HepG2 (cell line): ENCODE measurements around the gene TMC8. TPM values are rescaled to one million over a fixed set of nuclear protein-coding genes. Genes with fewer than 3 reads are reported as not detected.
A peak's percentile ranks its signal among the peaks of the same experiment; 100 is the strongest.

ENCODE experiments used
- FLYWCH1 ChIP-seq: sonication (generic); formaldehyde crosslinking; IDR thresholded peaks from 2 replicates; pipeline ENCODE4 v1.8.1; 2023; ENCODE audit warnings: mild to moderate bottlenecking, missing genetic modification reagents
- GTF2F1 ChIP-seq: fragments of 150-350 bp; IDR thresholded peaks from 2 replicates; pipeline ENCODE4 v1.6.1; 2014; ENCODE audit warnings: low read length
- KDM3A ChIP-seq: IDR thresholded peaks from 2 replicates; pipeline ENCODE4 v1.6.1; 2018; ENCODE audit warnings: low read depth, missing compliant biosample characterization
- MEIS2 ChIP-seq: sonication (generic); formaldehyde crosslinking; IDR thresholded peaks from 2 replicates; pipeline ENCODE4 v1.9.0; 2021; ENCODE audit warnings: mild to moderate bottlenecking, missing genetic modification reagents
- MIER3 ChIP-seq: IDR thresholded peaks from 2 replicates; pipeline ENCODE4 v1.6.1; 2016; ENCODE audit warnings: missing compliant biosample characterization, borderline replicate concordance
- PCBP2 ChIP-seq: fragments of 200-400 bp; formaldehyde crosslinking; optimal IDR thresholded peaks from 2 replicates; pipeline ENCODE3; 2018; ENCODE audit warnings: low read length, low read depth; ENCODE audit not compliant: poor library complexity, severe bottlenecking
- PHF20 ChIP-seq: sonication (generic); formaldehyde crosslinking; IDR thresholded peaks from 2 replicates; pipeline ENCODE4 v1.5.0; 2020; ENCODE audit warnings: mild to moderate bottlenecking, missing genetic modification reagents
- RAD51 ChIP-seq: fragments of 450-650 bp; IDR thresholded peaks from 2 replicates; pipeline ENCODE4 v1.6.1; 2016; ENCODE audit warnings: borderline replicate concordance
- SAFB2 ChIP-seq: sonication (generic); formaldehyde crosslinking; IDR thresholded peaks from 2 replicates; pipeline ENCODE4 v1.5.1; 2020; ENCODE audit warnings: missing genetic modification reagents, low read depth, mild to moderate bottlenecking, borderline replicate concordance
- SALL2 ChIP-seq: sonication (generic); formaldehyde crosslinking; IDR thresholded peaks from 2 replicates; pipeline ENCODE4 v1.8.1; 2023; ENCODE audit warnings: mild to moderate bottlenecking, missing genetic modification reagents, inconsistent platforms
- SMAD1 ChIP-seq: sonication (generic); formaldehyde crosslinking; IDR thresholded peaks from 2 replicates; pipeline ENCODE4 v1.4.0; 2020; ENCODE audit warnings: missing genetic modification reagents, low read depth, mild to moderate bottlenecking, borderline replicate concordance
- TMF1 ChIP-seq: sonication (generic); formaldehyde crosslinking; IDR thresholded peaks from 2 replicates; pipeline ENCODE4 v1.8.1; 2022; ENCODE audit warnings: low read depth, missing genetic modification reagents
- XBP1 ChIP-seq: sonication (generic); formaldehyde crosslinking; IDR thresholded peaks from 2 replicates; pipeline ENCODE4 v1.5.0; 2020; ENCODE audit warnings: missing genetic modification reagents
- ZBTB7B ChIP-seq: sonication (generic); formaldehyde crosslinking; IDR thresholded peaks from 2 replicates; pipeline ENCODE4 v1.4.0; 2020; ENCODE audit warnings: missing genetic modification reagents
- ZFP90 ChIP-seq: sonication (generic); formaldehyde crosslinking; IDR thresholded peaks from 2 replicates; pipeline ENCODE4 v1.8.0; 2022; ENCODE audit warnings: missing genetic modification reagents, mild to moderate bottlenecking, inconsistent platforms, borderline replicate concordance
- ZNF350 ChIP-seq: sonication (generic); formaldehyde crosslinking; IDR thresholded peaks from 2 replicates; pipeline ENCODE4 v1.4.0; 2020; ENCODE audit warnings: mild to moderate bottlenecking, low read depth, missing genetic modification reagents, borderline replicate concordance
- ZNF354B ChIP-seq: sonication (generic); formaldehyde crosslinking; IDR thresholded peaks from 2 replicates; pipeline ENCODE4 v1.8.0; 2022; ENCODE audit warnings: mild to moderate bottlenecking, missing genetic modification reagents
- ZNF564 ChIP-seq: sonication (generic); formaldehyde crosslinking; IDR thresholded peaks from 2 replicates; pipeline ENCODE4 v1.8.1; 2023; ENCODE audit warnings: mild to moderate bottlenecking, missing genetic modification reagents
- ZNF567 ChIP-seq: sonication (generic); formaldehyde crosslinking; IDR thresholded peaks from 2 replicates; pipeline ENCODE4 v1.8.1; 2023; ENCODE audit warnings: mild to moderate bottlenecking, missing genetic modification reagents, borderline replicate concordance
- ZNF572 ChIP-seq: sonication (generic); formaldehyde crosslinking; IDR thresholded peaks from 2 replicates; pipeline ENCODE4 v1.5.1; 2020; ENCODE audit warnings: mild to moderate bottlenecking, missing genetic modification reagents
- ZNF652 ChIP-seq: IDR thresholded peaks from 2 replicates; pipeline ENCODE4 v1.6.1; 2016; ENCODE audit warnings: low read depth, borderline replicate concordance
- ZNF782 ChIP-seq: sonication (generic); formaldehyde crosslinking; IDR thresholded peaks from 2 replicates; pipeline ENCODE4 v1.4.0; 2020; ENCODE audit warnings: missing genetic modification reagents, mild to moderate bottlenecking, borderline replicate concordance
- ZNF850 ChIP-seq: sonication (generic); formaldehyde crosslinking; conservative IDR thresholded peaks from 2 replicates; pipeline ENCODE4 v1.9.0; 2021; ENCODE audit warnings: mild to moderate bottlenecking, missing genetic modification reagents
- polyA plus RNA-seq, 8 experiments: library from polyadenylated mRNA; depleted of rRNA in 3 of 8; stranded (reverse) in 7 of 8; unstranded in 1 of 8; fragments of >200 nt; fragmentation: Illumina TruSeq in 4 of 8; extraction: Trizol in 4 of 8; gene quantifications; 2 replicates each; pipeline versions ENCODE4 v1.2.1 to v1.2.3, GENCODE V29; 2011 to 2016; ENCODE audit warnings: low read depth in 4 of 8, missing spikeins in 1 of 8, mixed read lengths in 1 of 8; ENCODE audit not compliant: insufficient read depth in 1 of 8
- total RNA-seq, 5 experiments: library from RNA; depleted of rRNA; stranded (reverse); fragments of >200 nt; fragmentation: Illumina TruSeq; extraction: Trizol; gene quantifications; 2 replicates each; pipeline ENCODE4 v1.2.3, GENCODE V29; 2016; ENCODE audit warnings: low read depth in 1 of 5
- TF ChIP-seq, protein P1 (sequence below): sonication (generic); formaldehyde crosslinking; IDR thresholded peaks from 2 replicates; pipeline ENCODE4 v1.8.1; 2023; ENCODE audit warnings: mild to moderate bottlenecking, missing genetic modification reagents, borderline replicate concordance
- TF ChIP-seq, protein P2 (sequence below): sonication (generic); formaldehyde crosslinking; IDR thresholded peaks from 2 replicates; pipeline ENCODE4 v1.8.0; 2023; ENCODE audit warnings: mild to moderate bottlenecking, missing genetic modification reagents
- TF ChIP-seq, protein P3 (sequence below): sonication (generic); formaldehyde crosslinking; IDR thresholded peaks from 2 replicates; pipeline ENCODE4 v1.4.0; 2020; ENCODE audit warnings: missing genetic modification reagents
- TF ChIP-seq, protein P4 (sequence below): IDR thresholded peaks from 2 replicates; pipeline ENCODE4 v1.6.1; 2016
- TF ChIP-seq, protein P5 (sequence below): sonication (generic); formaldehyde crosslinking; IDR thresholded peaks from 2 replicates; pipeline ENCODE4 v1.4.0; 2020; ENCODE audit warnings: missing genetic modification reagents

The TMC8 gene
- total and polyA plus RNA-seq, 2 of the 13 experiments (the other 11 are each of a cell fraction or from before 2014, with no cell fraction given) = 0.53 to 7.8 TPM

DNA sequence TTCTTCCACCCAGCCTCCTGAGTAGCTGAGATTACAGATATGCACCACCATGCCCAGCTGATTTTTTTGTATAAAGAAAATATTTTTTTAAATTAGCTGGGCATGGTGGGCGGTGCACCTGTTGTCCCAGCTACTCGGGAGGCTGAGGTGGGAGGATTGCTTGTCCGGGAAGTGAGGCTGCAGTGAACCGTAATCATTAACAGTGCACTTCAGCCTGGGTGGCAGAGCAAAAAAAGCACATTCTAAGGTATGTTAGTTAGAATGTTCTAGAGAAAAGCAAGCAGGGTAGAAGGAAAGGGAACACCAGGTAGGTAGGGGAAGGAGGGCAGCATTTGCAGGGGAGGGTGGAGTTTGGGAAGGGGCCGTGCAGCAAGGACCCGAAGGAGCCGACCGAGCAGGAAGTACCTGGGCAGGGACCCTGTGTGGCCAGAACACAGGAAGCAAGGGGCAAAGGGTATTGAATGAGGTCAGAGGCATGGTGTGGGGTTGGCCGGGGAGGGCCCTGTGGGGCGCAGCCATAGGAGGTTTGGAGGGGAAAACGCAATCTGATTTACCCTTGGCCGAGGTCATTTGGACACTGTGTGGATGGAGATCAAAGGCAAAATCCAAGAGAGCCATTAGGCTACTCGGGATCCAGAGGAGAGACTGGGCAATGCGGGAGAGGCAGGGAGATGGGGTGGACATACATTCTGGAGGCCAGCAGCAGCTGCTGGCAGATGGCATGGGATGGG lies 17.9 kb downstream of the TMC8 start (continued):
- TF ChIP-seq SAFB2 (CRISPR knock-in tag) (peak; percentile 39; the same call in 1 of the 2 replicates), PHF20 (CRISPR knock-in tag) (peak; percentile 44; the same call in 1 of the 2 replicates), TMF1 (CRISPR knock-in tag) (no peak), ZNF652 (CRISPR knock-in tag) (no peak), ZNF350 (CRISPR knock-in tag) (0 out of 2 replicates have a peak, but pooled peaks have one; percentile 30), ZNF850 (CRISPR knock-in tag) (no peak), ZBTB7B (CRISPR knock-in tag) (peak; percentile 50; the same call in 1 of the 2 replicates), FLYWCH1 (no peak), MEIS2 (no peak), MIER3 (CRISPR knock-in tag) (no peak), GTF2F1 (no peak), ZFP90 (CRISPR knock-in tag) (0 out of 2 replicates have a peak, but pooled peaks have one; percentile 24), KDM3A (no peak), ZNF572 (CRISPR knock-in tag) (no peak), ZNF782 (CRISPR knock-in tag) (no peak), ZNF567 (no peak), SALL2 (no peak), XBP1 (CRISPR knock-in tag) (no peak), RAD51 (no peak), SMAD1 (CRISPR knock-in tag) (no peak), ZNF564 (CRISPR knock-in tag) (no peak), ZNF354B (CRISPR knock-in tag) (no peak), PCBP2 (no peak)
- TF ChIP-seq, protein P1, sequence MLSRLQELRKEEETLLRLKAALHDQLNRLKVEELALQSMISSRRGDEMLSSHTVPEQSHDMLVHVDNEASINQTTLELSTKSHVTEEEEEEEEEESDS (CRISPR knock-in tag) = no peak
- TF ChIP-seq, protein P2, sequence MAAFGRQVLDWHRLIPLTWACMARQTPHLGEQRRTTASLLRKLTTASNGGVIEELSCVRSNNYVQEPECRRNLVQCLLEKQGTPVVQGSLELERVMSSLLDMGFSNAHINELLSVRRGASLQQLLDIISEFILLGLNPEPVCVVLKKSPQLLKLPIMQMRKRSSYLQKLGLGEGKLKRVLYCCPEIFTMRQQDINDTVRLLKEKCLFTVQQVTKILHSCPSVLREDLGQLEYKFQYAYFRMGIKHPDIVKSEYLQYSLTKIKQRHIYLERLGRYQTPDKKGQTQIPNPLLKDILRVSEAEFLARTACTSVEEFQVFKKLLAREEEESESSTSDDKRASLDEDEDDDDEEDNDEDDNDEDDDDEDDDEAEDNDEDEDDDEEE (CRISPR knock-in tag) = no peak
- TF ChIP-seq, protein P3, sequence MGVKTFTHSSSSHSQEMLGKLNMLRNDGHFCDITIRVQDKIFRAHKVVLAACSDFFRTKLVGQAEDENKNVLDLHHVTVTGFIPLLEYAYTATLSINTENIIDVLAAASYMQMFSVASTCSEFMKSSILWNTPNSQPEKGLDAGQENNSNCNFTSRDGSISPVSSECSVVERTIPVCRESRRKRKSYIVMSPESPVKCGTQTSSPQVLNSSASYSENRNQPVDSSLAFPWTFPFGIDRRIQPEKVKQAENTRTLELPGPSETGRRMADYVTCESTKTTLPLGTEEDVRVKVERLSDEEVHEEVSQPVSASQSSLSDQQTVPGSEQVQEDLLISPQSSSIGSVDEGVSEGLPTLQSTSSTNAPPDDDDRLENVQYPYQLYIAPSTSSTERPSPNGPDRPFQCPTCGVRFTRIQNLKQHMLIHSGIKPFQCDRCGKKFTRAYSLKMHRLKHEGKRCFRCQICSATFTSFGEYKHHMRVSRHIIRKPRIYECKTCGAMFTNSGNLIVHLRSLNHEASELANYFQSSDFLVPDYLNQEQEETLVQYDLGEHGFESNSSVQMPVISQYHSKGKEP (CRISPR knock-in tag) = no peak
- TF ChIP-seq, protein P4, sequence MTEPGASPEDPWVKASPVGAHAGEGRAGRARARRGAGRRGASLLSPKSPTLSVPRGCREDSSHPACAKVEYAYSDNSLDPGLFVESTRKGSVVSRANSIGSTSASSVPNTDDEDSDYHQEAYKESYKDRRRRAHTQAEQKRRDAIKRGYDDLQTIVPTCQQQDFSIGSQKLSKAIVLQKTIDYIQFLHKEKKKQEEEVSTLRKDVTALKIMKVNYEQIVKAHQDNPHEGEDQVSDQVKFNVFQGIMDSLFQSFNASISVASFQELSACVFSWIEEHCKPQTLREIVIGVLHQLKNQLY = no peak
- TF ChIP-seq, protein P5, sequence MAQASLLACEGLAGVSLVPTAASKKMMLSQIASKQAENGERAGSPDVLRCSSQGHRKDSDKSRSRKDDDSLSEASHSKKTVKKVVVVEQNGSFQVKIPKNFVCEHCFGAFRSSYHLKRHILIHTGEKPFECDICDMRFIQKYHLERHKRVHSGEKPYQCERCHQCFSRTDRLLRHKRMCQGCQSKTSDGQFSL (CRISPR knock-in tag) = no peak
